CD4-positive, alpha-beta T cell (primary cell): ENCODE measurements around the gene RPL37A. TPM values are rescaled to one million over a fixed set of nuclear protein-coding genes. Genes with fewer than 3 reads are reported as not detected.

ENCODE experiments used
- ATAC-seq: fragments of 200-7000 bp; cut with Tn5 transposase; one replicate; pipeline ENCODE4 v1.10.0; 2022; ENCODE audit warnings: mild to moderate bottlenecking; ENCODE audit not compliant: poor library complexity
- CTCF ChIA-PET: fragments of 350-600 bp; sonication (Branson Sonifier 250); formaldehyde crosslinking; loops from one replicate; lab custom pipeline; 2021; ENCODE audit warnings: antibody characterized with exemption, inconsistent platforms; lab: Charles Lee
- POLR2A ChIA-PET: fragments of 350-600 bp; sonication (Branson Sonifier 250); formaldehyde crosslinking; loops from one replicate; lab custom pipeline; 2021; ENCODE audit warnings: antibody characterized with exemption, inconsistent platforms; lab: Charles Lee
- DNase-seq, 14 experiments: peaks; one replicate each; pipeline ENCODE4 v3.0.0-alpha.2; 2013 to 2020; ENCODE audit warnings: mixed read lengths in 2 of 14
- H3K27ac ChIP-seq, 2 donors: one replicate each; pipeline versions ENCODE4 v1.5.1 to v1.7.0; 2013; ENCODE audit warnings: low read length in 2 of 2, low read depth in 1 of 2, mild to moderate bottlenecking in 1 of 2
- H3K27me3 ChIP-seq, 2 experiments: 1 replicate in 1 of 2; 2 replicates in 1 of 2; pipeline versions ENCODE4 v1.6.1 to v1.7.0; 2013; ENCODE audit warnings: low read length in 2 of 2, control low read depth in 1 of 2, mild to moderate bottlenecking in 1 of 2, moderate library complexity in 1 of 2; ENCODE audit not compliant: insufficient read depth in 2 of 2, control insufficient read depth in 1 of 2
- H3K36me3 ChIP-seq: one replicate; pipeline ENCODE4 v1.6.1; 2013; ENCODE audit warnings: low read length, control low read depth; ENCODE audit not compliant: insufficient read depth
- H3K4me1 ChIP-seq: one replicate; pipeline ENCODE4 v1.6.1; 2013; ENCODE audit warnings: low read length, control low read depth; ENCODE audit not compliant: insufficient read depth
- H3K4me3 ChIP-seq: one replicate; pipeline ENCODE4 v1.5.1; 2013; ENCODE audit warnings: mild to moderate bottlenecking, low read length, moderate library complexity
- H3K9me3 ChIP-seq, 2 experiments: 1 replicate in 1 of 2; 2 replicates in 1 of 2; pipeline versions ENCODE4 v1.6.1 to v1.7.0; 2013; ENCODE audit warnings: low read length in 2 of 2, mild to moderate bottlenecking in 2 of 2, control low read depth in 1 of 2, moderate library complexity in 1 of 2; ENCODE audit not compliant: control insufficient read depth in 1 of 2, insufficient read depth in 1 of 2
- H3K27ac Mint-ChIP-seq: one replicate; pipeline ENCODE4 v1.8.0; 2020; ENCODE audit warnings: mixed read lengths
- H3K27me3 Mint-ChIP-seq: one replicate; pipeline ENCODE4 v1.8.0; 2021; ENCODE audit warnings: mixed read lengths
- H3K36me3 Mint-ChIP-seq: one replicate; pipeline ENCODE4 v1.8.0; 2021; ENCODE audit warnings: low read depth, mixed read lengths
- H3K4me1 Mint-ChIP-seq: one replicate; pipeline ENCODE4 v1.8.0; 2021; ENCODE audit warnings: low read depth, mixed read lengths
- H3K4me3 Mint-ChIP-seq: one replicate; pipeline ENCODE4 v1.8.0; 2020; ENCODE audit warnings: mild to moderate bottlenecking, mixed read lengths
- H3K9me3 Mint-ChIP-seq: one replicate; pipeline ENCODE4 v1.8.0; 2020; ENCODE audit warnings: mixed read lengths
- intact Hi-C, 2 experiments: fragments of 100-400 bp; cut with DNase I in 1 of 2; cut with micrococcal nuclease in 1 of 2; formaldehyde crosslinking; loops; one replicate each; pipeline versions ENCODE4 v1.15.1 to v1.9.0; 2023 to 2025; cut with DNase I, micrococcal nuclease
- total RNA-seq, 174 experiments: library from RNA in 2 of 174; stranded (reverse) in 2 of 174; gene quantifications; one replicate each; pipeline ENCODE4 v1.2.3 and lab custom pipeline; 2021 to 2026
- TF ChIP-seq, protein P1 (sequence below): fragments of 200-600 bp; IDR thresholded peaks from one replicate; pipeline ENCODE4 v1.8.0; 2022; ENCODE audit warnings: antibody characterized with exemption, mild to moderate bottlenecking

RPL37A gene
- total RNA-seq, 2 experiments from 2014 or later: 4,138 to 4,142 TPM

DNA sequence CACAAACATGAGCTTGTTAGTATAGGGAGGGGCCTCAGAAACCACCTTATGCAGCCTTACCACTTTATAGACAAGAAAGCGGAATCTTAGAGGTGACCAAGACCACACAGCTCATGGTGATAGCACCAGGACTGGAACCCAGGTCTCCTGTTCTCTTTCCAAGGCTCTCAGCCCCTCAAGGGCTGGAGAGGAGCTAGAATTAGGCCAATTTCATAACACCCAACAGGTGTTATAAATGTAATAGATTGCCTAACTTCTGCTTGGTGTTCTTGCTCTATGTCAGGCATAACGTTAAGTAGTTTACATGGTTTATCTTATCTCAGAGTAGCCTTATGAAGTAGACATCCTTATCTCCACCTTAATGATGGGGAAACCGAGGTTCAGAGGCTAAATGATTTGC lies 42.9 kb downstream of the RPL37A start:
- TF ChIP-seq, protein P1, sequence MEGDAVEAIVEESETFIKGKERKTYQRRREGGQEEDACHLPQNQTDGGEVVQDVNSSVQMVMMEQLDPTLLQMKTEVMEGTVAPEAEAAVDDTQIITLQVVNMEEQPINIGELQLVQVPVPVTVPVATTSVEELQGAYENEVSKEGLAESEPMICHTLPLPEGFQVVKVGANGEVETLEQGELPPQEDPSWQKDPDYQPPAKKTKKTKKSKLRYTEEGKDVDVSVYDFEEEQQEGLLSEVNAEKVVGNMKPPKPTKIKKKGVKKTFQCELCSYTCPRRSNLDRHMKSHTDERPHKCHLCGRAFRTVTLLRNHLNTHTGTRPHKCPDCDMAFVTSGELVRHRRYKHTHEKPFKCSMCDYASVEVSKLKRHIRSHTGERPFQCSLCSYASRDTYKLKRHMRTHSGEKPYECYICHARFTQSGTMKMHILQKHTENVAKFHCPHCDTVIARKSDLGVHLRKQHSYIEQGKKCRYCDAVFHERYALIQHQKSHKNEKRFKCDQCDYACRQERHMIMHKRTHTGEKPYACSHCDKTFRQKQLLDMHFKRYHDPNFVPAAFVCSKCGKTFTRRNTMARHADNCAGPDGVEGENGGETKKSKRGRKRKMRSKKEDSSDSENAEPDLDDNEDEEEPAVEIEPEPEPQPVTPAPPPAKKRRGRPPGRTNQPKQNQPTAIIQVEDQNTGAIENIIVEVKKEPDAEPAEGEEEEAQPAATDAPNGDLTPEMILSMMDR: no peak
- ChIA-PET CTCF (no interaction called here), POLR2A (no interaction called here)
- no peaks in the 10 kb centered on the region for H3K9me3 Mint-ChIP-seq
- no peak overlapping the region for H3K27ac Mint-ChIP-seq
- intact Hi-C loops: no loop called here
- Histone ChIP-seq H3K36me3 (no peaks in the 10 kb centered on the region), H3K27ac (no peak overlapping the region), H3K27me3 (peaks cover 0 to 2% of the 10 kb centered on the region in 2 experiments), H3K9me3 (no peaks in the 10 kb centered on the region), H3K4me1 (no peaks in the 10 kb centered on the region), H3K4me3 (no peak overlapping the region)
- H3K27me3 Mint-ChIP-seq: no peaks in the 10 kb centered on the region
- H3K36me3 Mint-ChIP-seq: no peaks in the 10 kb centered on the region
- H3K4me1 Mint-ChIP-seq: no peaks in the 10 kb centered on the region
- no peak overlapping the region for H3K4me3 Mint-ChIP-seq
- ATAC-seq (no peak), DNase-seq (no peak)

DNA sequence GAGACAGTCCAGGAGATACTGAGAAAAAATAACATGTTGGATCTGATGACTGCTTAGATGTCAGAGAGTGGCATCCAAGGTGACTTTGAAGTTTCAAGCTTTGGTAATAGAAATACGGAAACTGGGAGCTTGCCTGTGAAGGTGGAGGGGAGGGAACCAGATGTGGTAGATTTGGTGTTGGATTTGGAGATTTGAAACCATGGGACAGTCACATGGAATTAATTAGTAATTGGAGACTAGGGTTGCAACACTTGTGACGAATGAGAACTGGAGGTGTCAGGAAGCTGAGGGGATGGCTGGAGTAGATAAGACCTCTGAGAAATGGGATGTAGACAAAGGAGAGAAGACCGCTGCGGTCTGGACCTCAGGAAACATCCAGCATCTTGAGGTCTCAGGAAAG lies 46.7 kb downstream of the RPL37A start:
- Mint-ChIP-seq H3K27ac (no peak overlapping the region), H3K4me3 (no peak overlapping the region), H3K4me1 (no peaks in the 10 kb centered on the region), H3K27me3 (no peaks in the 10 kb centered on the region), H3K9me3 (no peaks in the 10 kb centered on the region), H3K36me3 (no peaks in the 10 kb centered on the region)
- intact Hi-C loops: no loop called here
- no peaks in the 10 kb centered on the region for H3K4me1 ChIP-seq
- no peak for DNase-seq
- ChIA-PET POLR2A (no interaction called here), CTCF (no interaction called here)
- no peak for ATAC-seq
- H3K36me3 ChIP-seq: no peaks in the 10 kb centered on the region
- TF ChIP-seq, protein P1: no peak
- no peaks in the 10 kb centered on the region for H3K9me3 ChIP-seq
- no peak overlapping the region for H3K27ac ChIP-seq
- no peak overlapping the region for H3K4me3 ChIP-seq
- peaks cover 0 to 2% of the 10 kb centered on the region in 2 experiments for H3K27me3 ChIP-seq

DNA sequence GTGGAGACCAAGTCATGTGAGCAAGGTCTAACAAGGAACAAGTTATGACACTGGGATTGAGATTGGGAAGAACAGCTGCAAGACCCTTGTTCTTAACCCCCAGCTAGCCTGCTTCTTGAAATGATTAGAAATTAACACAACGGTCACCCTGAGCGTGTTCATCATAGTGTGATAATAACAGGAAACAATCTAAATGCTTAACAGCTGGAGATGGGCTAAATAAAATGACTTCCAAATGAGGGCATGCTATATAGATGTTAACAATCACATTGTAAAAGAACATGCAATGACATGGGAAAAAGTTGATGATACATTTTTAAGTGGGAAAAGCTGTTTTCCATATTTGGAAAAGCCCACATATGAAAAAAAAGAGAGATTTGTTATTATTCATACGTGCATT lies 47.6 kb downstream of the RPL37A start:
- Histone ChIP-seq H3K27me3 (peaks cover 0 to 2% of the 10 kb centered on the region in 2 experiments), H3K9me3 (no peaks in the 10 kb centered on the region), H3K36me3 (no peaks in the 10 kb centered on the region), H3K4me3 (no peak overlapping the region), H3K27ac (no peak overlapping the region), H3K4me1 (no peaks in the 10 kb centered on the region)
- DNase-seq (no peak), ATAC-seq (no peak)
- H3K36me3 Mint-ChIP-seq: no peaks in the 10 kb centered on the region
- intact Hi-C loops: no loop called here
- TF ChIP-seq, protein P1: no peak
- H3K9me3 Mint-ChIP-seq: no peaks in the 10 kb centered on the region
- CTCF ChIA-PET: no interaction called here
- H3K4me1 Mint-ChIP-seq: no peaks in the 10 kb centered on the region
- no peak overlapping the region for H3K4me3 Mint-ChIP-seq
- H3K27ac Mint-ChIP-seq: no peak overlapping the region
- POLR2A ChIA-PET: no interaction called here
- no peaks in the 10 kb centered on the region for H3K27me3 Mint-ChIP-seq
